ENCODE measurements around the gene ARHGAP10.
A peak's percentile ranks its signal among the peaks of the same experiment; 100 is the strongest.

ARHGAP10 gene

GRCh38 chr4:147769386-147769785 lies 37.5 kb downstream of the ARHGAP10 start:
- DNase-seq, result no peak

- no peak for DNase-seq
Observed at GRCh38 chr4:147770831-147771230, 38.9 kb downstream of the ARHGAP10 start.

- no peak for DNase-seq
Observed at GRCh38 chr4:147772056-147772455, 40.2 kb downstream of the ARHGAP10 start.

- DNase-seq, result no peak
Observed at GRCh38 chr4:147772459-147772969, 40.6 kb downstream of the ARHGAP10 start.

GRCh38 chr4:147773261-147774184 lies 41.6 kb downstream of the ARHGAP10 start:
- DNase-seq, result no peak

- no peak for DNase-seq
Observed at GRCh38 chr4:147776716-147777115, 44.8 kb downstream of the ARHGAP10 start.

GRCh38 chr4:147777456-147778091 lies 45.7 kb downstream of the ARHGAP10 start:
- DNase-seq, result no peak

GRCh38 chr4:147778942-147779341 lies 47.1 kb downstream of the ARHGAP10 start:
- no peak for DNase-seq

- DNase-seq, result no peak
Observed at GRCh38 chr4:147779451-147779850, 47.6 kb downstream of the ARHGAP10 start.

GRCh38 chr4:147780137-147780777 lies 48.4 kb downstream of the ARHGAP10 start:
- no peak for DNase-seq

- no peak for DNase-seq
Observed at GRCh38 chr4:147782087-147782781, 50.3 kb downstream of the ARHGAP10 start.

- no peak for DNase-seq
Observed at GRCh38 chr4:147785129-147785528, 53.2 kb downstream of the ARHGAP10 start.

GRCh38 chr4:147786031-147786430 lies 54.1 kb downstream of the ARHGAP10 start:
- peak; percentile 0 for DNase-seq

GRCh38 chr4:147786531-147786930 lies 54.6 kb downstream of the ARHGAP10 start:
- no peak for DNase-seq

- no peak for DNase-seq
Observed at GRCh38 chr4:147787204-147787603, 55.3 kb downstream of the ARHGAP10 start.

GRCh38 chr4:147788791-147789190 lies 56.9 kb downstream of the ARHGAP10 start:
- no peak for DNase-seq

GRCh38 chr4:147789596-147789995 lies 57.7 kb downstream of the ARHGAP10 start:
- no peak for DNase-seq

GRCh38 chr4:147790412-147790811 lies 58.5 kb downstream of the ARHGAP10 start:
- no peak for DNase-seq

- DNase-seq, result no peak
Observed at GRCh38 chr4:147791341-147791740, 59.5 kb downstream of the ARHGAP10 start.

- DNase-seq, result no peak
Observed at GRCh38 chr4:147791865-147792264, 60.0 kb downstream of the ARHGAP10 start.

- DNase-seq, result no peak
Observed at GRCh38 chr4:147793569-147794313, 61.9 kb downstream of the ARHGAP10 start.

- DNase-seq, result no peak
Observed at GRCh38 chr4:147794314-147794680, 62.4 kb downstream of the ARHGAP10 start.
